Dedifferentiated amniotic fluid mesenchymal stem cell (primary cell): ENCODE data around the gene ACOX3.
"Not testable (repeated sequence)": the region's sequence is repeated elsewhere in the genome, so short reads cannot be mapped to it uniquely, and the experiment has no call there.

Source experiments
- DNase-seq: peaks from one replicate; pipeline ENCODE4 v3.0.0-alpha.2; 2016; ENCODE audit errors: extremely low spot score

Gene ACOX3

DNA sequence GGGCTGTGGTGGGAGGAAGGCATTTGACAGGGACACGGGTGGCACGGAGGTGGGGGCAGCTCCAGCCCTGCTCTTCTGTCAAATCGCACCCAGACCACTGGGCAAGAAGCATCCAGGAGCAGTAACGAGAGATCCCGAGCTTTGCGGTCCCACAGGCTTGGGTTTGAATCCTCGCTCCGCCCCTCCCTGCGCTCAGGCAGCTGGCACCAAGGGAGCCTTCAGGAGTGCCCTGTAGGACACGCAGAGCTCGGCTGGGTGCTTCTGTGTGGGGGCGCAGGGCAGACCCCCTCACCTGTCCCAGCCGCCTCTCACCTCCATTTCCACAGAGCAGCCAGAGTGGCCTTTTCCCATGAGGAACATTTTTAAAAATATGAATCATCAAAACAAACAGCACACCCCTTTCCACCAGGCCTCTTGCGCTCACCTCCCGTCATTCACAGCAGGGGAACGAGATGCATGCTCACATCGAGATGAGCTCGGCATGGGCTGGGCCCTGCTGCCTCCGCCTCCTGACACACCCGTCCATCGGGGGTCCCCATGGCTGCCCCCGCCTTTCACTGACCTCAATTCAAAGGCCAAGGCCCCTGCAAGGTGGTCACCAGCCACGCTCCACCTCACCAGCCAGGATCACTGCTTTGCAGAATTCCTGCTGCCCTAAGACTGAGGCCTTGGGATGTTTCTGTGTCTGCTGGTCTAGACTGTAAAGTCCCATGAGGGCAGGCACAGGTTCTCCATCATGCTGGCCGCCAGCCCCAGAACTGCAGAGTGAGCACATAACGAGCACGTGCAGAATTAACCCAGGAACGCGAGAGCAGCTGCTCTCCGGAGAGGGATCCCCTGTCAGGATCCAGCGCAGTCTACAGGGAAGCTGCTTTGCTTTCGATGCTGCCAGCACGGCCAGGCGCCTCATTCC is 52.7 kb downstream of the ACOX3 start:
- no peak for DNase-seq

- DNase-seq = no peak
Observed at GRCh38 chr4:8387194-8387593, 53.3 kb downstream of the ACOX3 start.

GRCh38 chr4:8386731-8387130 is 53.8 kb downstream of the ACOX3 start:
- DNase-seq = no peak

- DNase-seq = not testable (repeated sequence)
Observed at GRCh38 chr4:8386131-8386530, 54.4 kb downstream of the ACOX3 start.

DNA sequence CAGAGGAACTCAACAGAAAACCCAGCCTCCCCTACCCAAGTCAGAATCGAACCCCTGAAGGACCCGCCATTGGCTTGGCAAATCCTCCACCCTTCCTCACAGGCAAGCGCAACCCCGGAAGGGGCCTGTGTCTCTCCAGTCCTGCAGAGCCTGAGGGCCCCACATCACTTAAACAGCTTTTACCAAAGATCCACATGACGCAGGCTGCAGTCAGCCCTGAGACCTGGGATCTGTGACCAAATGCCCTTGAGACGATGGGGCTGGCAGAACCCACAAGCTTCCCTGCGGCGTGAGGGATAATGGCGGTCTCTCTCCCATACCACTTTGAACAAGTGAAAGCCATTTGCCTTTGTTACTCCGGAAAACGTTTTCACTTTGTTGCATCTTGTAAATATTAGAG is 54.9 kb downstream of the ACOX3 start:
- DNase-seq = no peak

GRCh38 chr4:8385106-8385505 is 55.4 kb downstream of the ACOX3 start:
- no peak for DNase-seq

DNA sequence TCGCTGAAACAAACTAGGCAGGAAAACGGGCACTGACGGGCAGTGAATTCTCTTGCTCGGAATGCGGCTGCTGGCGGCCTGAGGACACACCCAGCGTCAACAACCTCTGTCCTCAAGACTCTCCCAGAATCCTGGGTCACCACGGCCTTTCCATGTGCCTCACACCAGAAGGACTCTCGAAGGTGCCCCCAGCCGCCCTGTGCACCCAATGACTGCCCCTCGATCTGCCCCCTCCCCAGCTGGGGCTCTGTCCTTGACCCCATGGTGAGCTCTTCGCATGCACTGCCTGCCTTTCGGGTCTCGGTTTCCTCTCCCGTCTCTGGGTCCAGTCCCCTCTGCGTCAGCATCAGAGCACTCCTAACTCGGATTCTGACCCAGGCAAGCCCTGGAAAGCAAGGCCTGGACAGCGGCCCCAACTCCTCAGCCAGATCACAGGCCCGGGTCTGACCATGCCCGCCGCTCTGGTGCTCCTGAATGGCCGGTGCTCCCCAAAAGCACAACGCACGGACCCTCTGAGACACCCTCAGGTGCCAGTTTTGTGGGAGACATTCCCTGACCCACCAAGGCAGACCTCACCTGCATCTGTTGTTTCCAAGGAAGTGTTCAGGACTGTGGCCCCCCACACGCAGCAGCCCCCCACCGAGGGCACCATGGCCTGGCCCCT is 56.0 kb downstream of the ACOX3 start:
- DNase-seq = no peak

DNA sequence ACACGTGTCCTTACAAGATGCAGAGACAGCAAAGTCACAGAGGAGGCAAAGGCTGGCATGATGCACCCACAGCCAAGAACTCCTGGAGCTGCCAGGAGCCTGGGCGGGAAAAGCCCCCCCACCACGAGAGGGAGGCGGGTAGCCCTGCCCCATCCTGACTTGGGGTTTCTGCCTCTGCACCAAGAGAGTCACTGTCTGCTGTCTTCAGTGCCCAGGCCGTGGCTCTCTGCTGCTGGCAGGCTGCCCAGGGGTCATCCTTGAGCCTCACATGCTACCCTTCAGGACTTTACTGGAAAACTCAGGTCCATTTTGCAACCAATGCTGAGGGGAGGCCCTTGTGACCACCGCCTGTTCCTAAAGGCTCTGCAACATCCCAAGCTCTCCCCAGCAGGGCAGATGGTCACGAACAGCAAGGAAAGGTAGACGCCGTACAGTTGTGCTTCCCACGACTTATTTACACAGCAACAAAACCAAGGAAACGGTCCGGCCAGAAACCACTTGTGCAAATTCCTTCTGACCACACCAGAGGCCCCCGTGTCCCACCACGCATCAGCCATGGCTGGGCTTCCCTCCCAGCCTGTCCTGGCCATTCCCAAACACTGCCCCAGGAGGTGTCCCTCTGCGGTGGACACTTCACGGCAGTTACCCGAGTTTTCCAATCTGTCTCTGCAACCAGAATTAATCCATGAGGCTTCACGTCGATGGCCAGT is 56.9 kb downstream of the ACOX3 start:
- no peak for DNase-seq

DNA sequence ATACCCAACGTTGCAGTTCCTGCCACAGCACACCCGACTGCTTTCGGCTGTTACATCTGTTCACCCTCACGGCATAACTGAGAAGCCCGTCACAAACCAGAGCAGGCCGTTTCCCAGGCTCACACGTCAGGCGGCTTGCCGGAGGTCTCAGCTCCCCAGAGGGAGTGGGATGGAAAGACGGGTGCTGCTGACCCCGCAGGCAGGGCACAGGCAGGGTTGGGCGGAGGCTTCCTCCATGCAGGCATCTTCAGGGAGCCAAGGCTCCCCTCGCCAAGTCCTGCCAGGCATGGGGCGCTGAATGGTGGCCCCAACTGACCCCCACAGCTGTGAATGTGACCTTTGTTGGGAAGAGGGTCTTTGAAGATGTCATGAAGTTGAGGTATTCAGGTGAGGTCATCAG is 57.5 kb downstream of the ACOX3 start:
- DNase-seq = no peak

- no peak for DNase-seq
Observed at GRCh38 chr4:8381814-8382581, 58.5 kb downstream of the ACOX3 start.

GRCh38 chr4:8380511-8381415 is 59.8 kb downstream of the ACOX3 start:
- no peak for DNase-seq

- no peak for DNase-seq
Observed at GRCh38 chr4:8379771-8380170, 60.8 kb downstream of the ACOX3 start.

GRCh38 chr4:8379281-8379680 is 61.2 kb downstream of the ACOX3 start:
- no peak for DNase-seq

GRCh38 chr4:8378776-8379175 is 61.7 kb downstream of the ACOX3 start:
- no peak for DNase-seq

- no peak for DNase-seq
Observed at GRCh38 chr4:8378101-8378724, 62.3 kb downstream of the ACOX3 start.

DNA sequence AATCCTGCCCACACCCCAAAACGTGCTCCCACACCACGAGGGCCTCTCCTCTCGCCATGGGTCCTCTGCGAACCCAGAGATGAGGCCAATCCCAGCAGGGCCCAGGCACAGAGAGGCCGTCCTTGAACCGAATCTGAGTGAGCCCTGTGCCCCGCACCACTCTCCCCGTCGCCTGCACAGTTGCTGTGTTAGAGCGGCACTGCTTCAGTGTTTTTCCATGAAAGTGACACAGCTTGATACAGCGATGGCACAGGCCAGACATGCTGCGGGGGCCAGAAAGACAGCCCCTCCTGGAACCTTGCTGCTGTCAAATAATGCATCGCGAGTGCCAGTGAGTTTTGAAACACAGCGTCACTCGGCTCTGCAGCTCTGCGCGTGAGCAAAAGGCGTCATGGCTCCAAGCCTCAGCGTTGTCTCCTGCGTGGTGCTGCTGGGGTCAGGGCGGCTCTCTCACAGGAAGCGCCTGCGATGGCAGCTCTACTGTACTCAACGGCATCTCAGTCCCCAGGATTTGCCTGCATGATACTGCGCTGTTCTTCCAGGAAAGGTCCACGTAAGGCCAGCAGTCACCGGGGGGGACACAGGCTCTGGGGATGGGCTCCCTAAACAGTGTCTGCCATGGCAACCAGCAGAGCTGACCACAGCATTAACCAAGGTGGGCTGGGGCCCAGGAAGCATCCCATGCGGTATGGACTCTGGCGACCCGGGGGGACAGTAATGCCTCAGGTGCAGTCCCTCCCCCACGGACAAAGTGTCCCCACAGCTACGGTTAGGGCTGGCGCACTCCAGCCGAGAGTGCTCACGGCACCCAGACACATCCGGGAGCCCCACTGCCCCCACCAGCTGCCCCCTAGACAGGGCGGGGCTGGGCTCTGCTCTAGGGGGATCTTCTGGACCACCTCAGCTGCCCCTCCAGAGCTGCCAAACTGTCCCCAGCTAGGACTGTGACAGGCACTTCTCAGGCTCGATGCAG is 63.1 kb downstream of the ACOX3 start:
- DNase-seq = no peak

GRCh38 chr4:8376361-8377102 is 64.0 kb downstream of the ACOX3 start:
- no peak for DNase-seq
